HG02938 (cell line): ENCODE measurements around the gene TRAPPC2.
"Not testable (repeated sequence)": the region's sequence is repeated elsewhere in the genome, so short reads cannot be mapped to it uniquely, and the experiment has no call there.

Experiments
- ATAC-seq: cut with Tn5 transposase; IDR thresholded peaks from one replicate; pipeline ENCODE4 v1.9.1; 2021; ENCODE audit warnings: mild to moderate bottlenecking, moderate library complexity; ENCODE audit not compliant: unreplicated experiment

Gene TRAPPC2

DNA sequence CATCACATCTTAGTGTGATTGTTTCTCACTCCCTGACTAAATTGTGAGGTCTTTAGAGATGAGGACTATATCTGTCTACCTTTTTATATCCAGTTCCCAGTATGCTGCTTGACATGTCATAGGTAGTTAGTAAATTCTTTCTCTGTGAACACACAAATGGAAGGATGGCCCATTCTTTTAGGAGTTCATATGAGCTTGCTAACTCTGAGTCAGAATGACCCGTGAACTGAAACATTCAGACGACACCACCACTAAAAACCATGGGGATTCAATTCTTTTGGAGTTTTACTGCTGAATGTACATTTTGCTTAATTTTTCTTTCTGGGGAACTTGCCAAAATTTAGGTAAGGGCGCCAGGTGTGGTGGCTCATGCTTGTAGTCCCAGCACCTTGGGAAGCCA is 14.1 kb upstream of the TRAPPC2 start:
- no peak for ATAC-seq

DNA sequence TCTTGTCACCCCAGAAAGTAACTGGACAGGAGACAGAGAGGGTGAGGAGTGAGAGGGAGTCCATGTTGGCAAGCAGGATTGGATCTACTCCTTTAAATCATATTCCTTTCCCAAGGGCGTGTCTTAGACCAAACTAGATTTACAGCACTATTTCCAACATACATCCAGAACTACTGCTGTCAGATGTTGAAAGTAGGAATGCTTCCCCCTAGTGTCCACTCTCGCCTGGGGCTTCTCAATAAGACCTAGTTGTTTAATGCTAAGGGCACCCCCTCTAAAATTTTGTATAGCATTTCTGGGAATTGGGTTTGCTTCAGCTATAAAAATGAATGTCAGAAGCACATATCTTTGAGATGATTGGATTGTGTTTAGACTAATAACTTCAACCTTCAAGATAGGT is 13.4 kb upstream of the TRAPPC2 start:
- ATAC-seq, result no peak

DNA sequence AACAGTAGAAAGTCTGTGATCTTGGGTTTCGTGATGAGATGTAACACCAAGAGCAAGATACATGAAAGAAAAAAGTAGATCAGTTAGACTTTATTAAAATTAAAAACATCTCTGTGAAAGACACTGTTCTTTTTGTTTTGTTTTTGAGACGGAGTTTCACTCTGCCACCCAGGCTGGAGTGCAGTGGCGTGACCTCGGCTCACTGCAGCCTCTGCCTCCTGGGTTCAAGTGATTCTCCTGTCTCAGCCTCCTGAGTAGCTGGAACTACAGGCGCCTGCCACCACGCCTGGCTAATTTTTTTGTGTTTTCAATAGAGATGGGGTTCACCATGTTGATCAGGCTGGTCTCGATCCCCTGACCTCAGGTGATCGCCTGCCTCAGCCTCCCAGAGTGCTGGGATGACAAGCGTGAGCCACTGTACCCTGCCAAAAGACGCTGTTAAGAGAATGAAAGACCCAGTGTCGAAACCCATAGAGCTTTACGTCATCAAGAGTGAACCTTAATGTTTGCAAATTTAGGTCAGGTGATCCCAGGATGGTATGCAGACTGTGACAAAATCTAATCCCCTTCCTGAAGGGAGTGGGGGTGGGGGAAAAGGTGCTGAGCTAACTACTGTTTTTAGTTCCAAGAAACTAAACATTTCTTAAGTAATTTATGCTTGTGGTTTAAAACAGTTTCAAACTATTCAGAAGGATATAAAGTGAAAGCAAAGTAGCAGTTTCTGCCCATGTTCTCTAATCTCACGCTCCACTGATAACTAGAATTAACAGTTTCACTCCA is 8.2 kb upstream of the TRAPPC2 start:
- peak; percentile 89 for ATAC-seq

DNA sequence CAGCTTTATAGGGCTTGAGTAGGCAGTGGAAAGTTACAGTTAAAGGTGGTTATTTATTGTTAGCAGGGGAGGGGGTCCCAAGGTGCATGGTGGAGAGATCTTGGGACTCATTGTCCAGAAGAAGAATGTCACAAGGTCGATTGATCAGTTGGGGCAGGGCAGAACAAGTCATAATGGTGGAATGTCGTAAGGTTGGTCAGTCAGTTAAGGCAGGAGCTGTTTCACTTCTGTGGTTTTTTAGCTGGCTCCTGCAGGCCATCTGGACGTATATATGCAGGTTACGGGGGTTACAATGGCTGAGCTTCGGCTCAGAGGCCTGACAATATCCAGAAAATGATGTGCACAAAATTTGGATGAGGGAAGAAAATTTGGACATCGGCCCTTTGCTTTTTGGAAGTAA is 7.3 kb upstream of the TRAPPC2 start:
- no peak for ATAC-seq

DNA sequence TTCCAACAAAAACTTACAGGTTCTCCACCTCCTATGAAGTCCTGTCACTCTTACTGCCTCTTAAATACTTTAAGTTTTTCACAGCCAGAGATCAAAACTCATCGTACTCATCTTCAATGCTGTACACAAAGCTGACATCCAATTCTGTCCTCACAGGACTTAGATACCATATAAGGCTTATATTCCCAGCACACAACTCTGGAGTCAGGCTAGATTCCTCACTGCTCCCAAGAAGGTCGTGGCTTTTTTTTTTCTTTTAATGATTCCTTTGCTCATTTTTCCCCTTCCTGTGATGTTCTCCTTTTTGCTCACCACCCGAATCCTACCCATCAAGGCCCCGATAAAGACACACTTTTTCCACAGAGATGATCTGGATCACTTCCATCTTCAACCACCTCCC is 914 bp downstream of the TRAPPC2 start:
- no peak for ATAC-seq

DNA sequence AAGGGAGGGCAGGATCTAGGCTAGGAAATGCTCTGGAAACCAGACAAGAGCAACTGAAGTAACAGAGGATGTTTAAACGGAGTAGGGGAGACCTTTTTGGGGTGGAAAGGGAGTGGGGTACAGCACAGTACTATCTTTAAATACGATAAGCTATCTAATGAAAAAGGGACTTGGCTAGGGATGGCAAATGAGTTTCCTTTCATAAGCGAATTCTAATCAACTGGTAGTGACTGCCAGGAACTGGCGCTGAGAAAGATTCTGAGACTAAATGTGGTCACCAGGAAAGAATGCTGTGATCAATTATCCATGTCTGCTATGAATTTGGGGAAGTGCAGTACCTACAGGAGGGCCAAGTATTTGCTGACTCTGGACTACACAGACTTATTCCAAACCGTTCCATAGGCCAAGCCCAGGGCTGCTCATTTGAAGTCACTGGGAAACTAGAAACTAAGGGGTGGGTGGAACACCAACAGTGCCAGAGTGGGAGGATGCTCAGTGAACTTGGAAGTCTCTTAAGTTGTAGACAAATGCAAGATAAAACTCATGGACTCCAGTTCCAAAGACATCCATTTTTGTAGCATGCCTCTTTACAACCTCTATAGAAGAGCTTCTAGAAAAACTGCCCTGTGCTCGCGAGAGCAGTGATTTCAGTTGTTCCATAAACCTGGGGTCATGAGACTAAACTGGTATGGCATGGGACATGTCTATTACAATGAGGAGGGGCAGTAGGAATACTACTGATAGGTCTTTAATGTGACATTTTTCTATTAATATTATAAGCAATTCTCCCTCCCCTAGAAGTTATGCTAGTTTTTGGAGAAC is 2.0 kb downstream of the TRAPPC2 start:
- ATAC-seq, result no peak

DNA sequence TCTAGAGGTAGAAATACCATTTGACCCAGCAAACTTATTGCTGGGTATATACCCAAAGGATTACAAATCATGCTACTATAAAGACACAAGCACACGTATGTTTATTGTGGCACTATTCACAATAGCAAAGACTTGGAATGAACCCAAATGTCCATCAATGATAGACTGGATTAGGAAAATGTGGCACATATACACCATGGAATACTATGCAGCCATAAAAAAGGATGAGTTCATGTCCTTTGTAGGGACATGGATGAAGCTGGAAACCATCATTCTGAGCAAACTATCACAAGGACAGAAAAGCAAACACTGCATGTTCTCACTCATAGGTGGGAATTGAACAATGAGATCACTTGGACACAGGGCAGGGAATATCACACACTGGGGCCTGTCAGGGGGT is 3.9 kb downstream of the TRAPPC2 start:
- not testable (repeated sequence) for ATAC-seq

DNA sequence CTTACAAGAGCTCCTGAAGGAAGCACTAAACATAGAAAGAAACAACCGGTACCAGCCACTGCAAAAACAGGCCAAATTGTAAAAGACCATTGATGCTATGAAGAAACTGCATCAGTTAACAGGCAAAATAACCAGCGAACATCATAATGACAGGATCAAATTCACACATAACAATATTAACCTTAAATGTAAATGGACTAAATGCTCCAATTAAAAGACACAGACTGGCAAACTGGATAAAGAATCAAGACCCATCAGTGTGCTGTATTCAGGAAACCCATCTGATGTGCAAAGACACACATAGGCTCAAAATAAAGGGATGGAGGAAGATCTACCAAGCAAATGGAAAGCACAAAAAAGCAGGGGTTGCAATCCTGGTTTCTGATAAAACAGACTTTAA is 7.8 kb downstream of the TRAPPC2 start:
- ATAC-seq, result not testable (repeated sequence)

DNA sequence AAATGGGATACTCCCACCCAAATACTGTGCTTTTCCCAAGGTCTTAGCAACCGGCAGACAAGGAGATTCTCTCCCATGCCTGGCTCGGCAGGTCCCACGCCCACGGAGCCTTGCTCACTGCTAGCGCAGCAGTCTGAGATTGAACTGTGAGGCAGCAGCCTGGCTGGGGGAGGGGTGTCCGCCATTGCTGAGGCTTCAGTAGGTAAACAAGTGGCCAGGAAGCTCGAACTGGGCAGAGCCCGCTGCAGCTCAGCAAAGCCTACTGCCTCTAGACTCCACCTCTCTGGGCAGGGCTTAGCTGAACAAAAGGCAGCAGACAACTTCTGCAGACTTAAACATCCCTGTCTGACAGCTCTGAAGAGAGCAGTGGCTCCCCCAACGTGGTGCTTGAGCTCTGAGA is 9.5 kb downstream of the TRAPPC2 start:
- ATAC-seq, result not testable (repeated sequence)

DNA sequence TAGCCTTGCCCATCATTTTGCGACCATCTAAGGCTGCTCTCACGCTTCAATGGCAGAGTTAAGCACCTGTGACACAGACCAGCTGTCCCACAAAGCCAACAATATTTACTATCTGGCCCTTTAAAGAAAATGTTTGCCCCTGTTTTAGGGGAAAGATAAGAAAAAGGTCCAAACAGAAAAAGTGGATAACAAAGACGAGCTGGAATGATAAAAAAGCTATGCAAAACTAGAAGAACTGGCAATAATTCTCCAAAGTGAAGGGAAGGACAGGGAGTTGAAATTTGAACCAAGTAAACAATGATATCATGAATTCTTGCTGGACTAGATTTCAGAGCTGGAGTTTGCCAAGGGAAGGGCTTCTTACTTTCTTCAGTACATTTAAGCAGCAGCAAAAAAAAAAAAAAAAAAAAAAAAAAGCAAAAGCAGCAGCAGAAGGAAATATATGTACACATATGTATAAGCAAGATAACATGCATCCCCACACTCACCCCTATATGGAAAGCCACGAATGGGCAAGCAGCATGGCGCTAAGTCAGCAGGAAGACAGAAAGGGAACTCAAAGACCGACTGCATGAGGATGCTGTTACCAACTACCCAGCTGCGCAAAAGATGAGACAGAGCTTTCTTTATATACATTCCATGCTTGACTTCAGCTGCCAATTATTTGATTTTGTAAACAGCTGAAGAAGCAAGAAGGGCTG is 12.5 kb downstream of the TRAPPC2 start:
- ATAC-seq, result no peak

DNA sequence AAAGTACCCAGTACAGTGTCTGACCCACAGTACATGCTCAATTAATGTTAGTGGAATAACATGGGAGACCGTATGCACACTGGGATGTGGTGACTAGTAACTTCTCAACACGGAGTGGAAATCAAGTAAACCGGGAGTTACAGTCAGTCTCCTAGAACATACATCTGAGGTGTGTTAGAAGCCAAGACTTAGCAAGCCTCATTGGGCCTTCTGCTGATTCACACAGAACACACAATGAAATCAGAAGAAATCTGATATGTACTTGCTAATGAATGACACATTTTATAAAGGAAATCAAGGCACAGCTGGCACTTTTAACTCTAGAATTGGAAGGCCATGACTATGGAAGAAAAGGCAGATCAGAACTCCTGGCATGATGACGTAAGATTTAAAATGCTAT is 13.0 kb downstream of the TRAPPC2 start:
- no peak for ATAC-seq

DNA sequence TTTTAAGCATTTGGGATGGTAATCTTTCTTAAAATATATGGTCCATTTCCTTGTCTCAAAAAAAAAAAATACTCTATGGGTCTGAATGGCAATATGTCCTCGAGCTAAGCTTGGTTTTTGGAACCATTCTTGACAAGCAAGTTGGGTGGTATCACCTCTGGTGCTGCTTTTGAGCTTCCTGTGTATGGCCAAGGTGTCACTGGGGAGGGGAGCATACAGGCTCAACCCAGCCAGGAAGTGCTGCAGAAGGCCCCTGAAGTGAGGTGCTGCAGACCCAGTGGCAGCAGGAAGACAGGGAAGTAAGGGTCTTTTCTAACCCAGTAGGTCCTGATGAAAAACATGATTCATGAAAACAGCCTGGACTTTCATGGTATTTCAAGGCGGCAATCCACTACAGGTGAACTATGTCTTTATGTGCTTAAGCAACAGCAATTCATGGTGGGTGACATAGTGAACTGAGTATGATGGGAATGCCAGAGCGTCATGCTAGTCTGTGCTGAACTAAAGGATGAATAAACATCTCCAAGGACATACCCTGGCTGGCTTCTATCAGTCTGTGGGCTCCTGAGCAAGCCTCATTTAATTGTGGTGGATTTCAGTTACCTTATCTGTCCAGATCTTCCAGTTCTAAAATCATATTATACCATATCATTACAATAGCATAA is 15.1 kb downstream of the TRAPPC2 start:
- no peak for ATAC-seq

DNA sequence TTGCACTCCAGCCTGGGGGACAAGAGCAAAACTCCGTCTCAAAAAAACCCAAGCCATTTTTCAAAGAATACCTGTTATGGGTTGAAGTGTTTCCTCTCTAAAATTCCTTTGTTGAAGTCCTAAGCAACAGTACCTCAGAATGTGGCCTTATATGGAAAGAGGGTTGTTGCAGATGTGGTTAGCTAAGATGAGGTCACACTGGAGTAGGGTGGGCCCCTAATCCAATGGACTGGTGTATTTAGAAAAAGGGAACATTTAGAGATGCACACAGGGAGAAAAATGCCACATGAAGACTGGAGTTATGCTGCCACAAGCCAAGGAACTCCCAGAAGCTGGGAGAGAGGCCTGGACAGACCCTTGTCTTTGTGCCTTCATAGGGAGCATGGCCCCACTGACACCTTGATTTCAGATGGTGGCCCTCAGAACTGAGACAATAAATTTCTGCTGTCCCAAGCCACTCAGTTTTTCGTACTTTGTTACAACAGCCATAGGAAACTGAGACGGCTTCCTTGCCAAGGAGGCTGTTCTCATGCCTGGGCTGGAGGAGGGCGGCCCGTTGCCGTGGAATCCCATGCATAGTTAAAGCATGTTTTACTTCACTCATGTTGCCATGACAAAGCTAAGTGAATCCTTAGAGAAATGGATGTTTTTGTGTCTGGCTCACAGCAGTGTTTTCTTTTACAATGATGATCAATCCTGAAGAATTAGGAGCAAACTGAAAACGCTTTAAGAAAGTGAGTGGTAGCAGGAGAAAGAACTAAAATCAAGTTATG is 16.5 kb downstream of the TRAPPC2 start:
- no peak for ATAC-seq

DNA sequence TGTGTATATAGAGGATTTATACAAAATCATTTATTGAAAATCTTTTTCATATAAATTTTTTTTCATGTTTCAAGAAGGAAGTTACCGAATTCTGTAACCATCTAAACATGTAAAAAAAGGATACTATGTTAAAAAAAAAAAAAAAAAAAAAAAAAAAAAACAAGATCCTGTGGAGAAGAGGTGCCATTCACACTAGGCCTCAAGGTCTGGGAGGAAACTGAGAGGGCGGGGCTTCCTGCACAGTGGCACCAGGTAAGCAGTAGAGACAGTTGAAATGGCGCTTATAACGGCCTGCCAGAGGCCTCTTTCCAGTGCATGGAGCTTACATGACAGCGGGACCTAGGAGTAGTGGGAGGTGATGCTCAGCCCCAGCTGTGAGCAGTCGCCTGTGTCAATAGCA is 17.5 kb downstream of the TRAPPC2 start:
- ATAC-seq, result no peak

DNA sequence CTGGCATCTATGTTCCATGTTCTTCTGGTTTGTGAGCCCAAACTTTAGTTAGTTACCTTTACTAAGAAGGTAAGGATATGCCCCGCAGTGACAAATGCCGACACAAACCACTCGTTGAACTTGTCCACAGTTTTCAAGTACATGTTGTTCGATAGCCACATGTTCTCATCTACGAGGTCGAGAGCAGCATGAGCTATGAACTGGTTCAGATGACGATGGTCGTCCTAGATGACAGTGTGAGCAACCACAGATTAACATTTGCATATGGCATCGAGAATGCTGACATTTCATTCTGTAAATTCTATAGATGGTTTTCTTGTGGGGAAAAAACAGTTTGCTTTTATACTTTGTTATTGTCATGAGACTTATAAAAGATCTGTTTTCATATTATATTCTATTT is 18.0 kb downstream of the TRAPPC2 start:
- no peak for ATAC-seq

DNA sequence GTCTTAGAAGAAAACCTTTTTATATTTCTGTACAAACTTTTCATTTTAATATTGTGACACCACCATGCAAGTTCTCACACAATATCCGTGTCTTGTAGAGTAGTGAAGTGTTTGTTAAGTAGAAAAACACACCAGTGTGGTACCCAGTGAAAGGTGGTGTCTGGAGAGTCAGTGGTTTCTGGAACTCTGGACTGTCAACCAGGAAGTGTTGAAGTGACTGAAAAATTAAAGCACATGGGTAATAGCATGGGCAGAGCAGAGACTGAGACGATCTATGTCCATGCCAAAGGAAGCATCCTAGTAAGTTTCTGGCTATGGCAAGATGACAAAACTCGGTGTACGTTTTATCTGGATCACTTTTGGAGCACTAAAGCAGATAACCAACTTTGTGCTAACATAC is 23.3 kb downstream of the TRAPPC2 start:
- ATAC-seq, result no peak

DNA sequence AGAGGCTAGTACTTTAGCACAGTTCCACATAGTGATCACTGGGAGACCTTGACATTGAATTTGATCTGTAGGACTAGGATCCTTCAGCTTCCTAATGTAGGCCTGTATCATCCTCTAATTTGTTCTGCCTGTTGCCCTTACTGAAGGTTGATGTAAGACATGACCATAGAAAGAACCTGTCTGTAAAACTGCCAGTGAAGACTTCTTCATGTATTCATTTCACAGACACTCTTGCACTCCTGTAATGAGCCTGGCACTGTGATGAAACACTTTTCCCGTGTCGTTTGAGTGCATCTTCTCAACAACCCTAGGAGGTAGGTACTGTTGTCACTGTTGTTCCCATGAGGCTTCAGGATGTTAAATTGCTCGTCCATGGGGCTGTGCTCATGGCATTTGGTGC is 30.8 kb downstream of the TRAPPC2 start:
- no peak for ATAC-seq

DNA sequence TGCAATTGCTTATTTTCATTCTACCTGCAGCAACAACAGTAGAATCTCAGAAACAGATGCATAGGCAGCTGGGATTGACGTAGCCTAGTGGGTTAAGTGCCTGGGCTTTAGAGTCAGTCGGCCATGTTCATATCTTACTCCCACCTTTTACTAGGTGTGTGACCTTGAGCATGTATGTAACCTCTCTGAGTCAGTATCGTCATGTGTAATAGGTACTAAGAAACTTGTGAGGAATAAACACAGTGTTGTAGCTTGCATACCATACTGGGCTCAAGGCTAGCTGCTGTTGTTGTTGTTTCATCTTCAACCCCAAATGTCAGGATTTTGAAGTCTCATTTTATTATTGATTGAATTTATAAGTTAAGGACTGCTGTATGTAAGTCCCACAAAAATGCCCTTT is 31.3 kb downstream of the TRAPPC2 start:
- ATAC-seq, result no peak

DNA sequence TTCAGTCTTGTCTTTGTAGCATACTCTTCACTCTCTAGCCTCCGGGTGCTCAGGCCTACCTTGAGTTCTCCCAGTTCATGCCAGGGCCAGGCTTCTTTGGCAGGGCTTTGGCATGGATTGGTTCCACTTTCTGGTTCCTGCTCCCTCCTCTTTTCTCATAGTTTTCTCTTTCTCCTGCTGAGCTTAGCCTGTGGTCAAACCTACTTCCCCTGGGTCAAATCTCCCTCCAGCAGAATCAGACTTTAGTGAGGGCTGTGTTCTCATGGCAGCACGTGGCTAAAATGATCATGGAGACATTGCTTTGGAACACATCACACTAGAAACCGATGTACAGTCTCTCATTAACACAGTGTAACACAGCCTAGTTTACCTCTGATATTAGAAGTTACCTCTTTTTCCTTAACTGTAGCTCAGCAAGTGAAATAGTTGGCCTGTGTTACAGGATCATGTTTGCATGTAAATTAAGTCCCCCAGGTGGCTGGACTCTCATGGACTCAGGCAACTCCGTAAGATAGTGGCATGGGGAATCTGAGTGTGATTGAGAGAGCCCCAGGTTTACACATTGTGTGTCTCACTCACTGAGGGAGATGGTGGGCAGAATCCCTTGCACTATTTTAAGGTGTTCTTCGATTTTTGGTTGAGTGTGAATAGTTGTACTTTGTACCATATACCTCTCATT is 32.2 kb downstream of the TRAPPC2 start:
- ATAC-seq, result no peak

DNA sequence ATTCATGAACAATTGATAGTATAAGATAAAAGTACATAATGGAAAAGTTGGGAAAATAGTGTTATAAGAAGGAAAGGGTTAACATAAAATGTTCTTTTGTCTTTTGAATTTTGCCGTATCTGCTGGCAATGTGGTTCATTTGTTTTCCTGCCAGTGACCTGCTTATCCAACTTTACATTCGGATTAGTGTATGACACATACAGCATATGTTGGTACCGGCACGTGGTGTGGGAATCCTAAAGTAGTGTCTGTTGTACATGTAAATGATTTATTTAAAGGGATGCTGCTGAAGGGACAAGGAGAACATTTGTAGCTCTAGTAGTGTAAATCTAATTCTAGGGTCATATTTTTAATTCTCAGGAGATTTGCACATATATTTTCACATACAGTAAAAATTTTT is 34.0 kb downstream of the TRAPPC2 start:
- no peak for ATAC-seq
